T-helper 2 cell (primary cell): ENCODE results near the gene ELMO1.

Source experiments
- DNase-seq, 5 experiments: peaks; one replicate each; pipeline versions ENCODE4 v3.0.0 to v3.0.0-alpha.2; 2012 to 2022

Gene ELMO1

GRCh38 chr7:37364856-37365255 lies 83.8 kb downstream of the ELMO1 start:
- DNase-seq = no peak

GRCh38 chr7:37363536-37364491 lies 84.8 kb downstream of the ELMO1 start:
- DNase-seq = no peak

GRCh38 chr7:37362802-37363201 lies 85.9 kb downstream of the ELMO1 start:
- DNase-seq = no peak

- no peak for DNase-seq
Measured at GRCh38 chr7:37360484-37360883, 88.2 kb downstream of the ELMO1 start.

GRCh38 chr7:37359662-37360444 lies 88.8 kb downstream of the ELMO1 start:
- DNase-seq = peak in 1 of 5 experiments; percentile 47

- DNase-seq = no peak
Measured at GRCh38 chr7:37359180-37359579, 89.5 kb downstream of the ELMO1 start.

- DNase-seq = no peak
Measured at GRCh38 chr7:37357637-37357996, 91.0 kb downstream of the ELMO1 start.

- DNase-seq = no peak
Measured at GRCh38 chr7:37356911-37357636, 91.6 kb downstream of the ELMO1 start.

GRCh38 chr7:37354656-37355131 lies 94.0 kb downstream of the ELMO1 start:
- peak in 2 of 5 experiments; percentile 56 to 90 for DNase-seq

- DNase-seq = no peak
Measured at GRCh38 chr7:37353949-37354655, 94.6 kb downstream of the ELMO1 start.

- peak in 4 of 5 experiments; percentile 43 to 92 (median 63) for DNase-seq
Measured at GRCh38 chr7:37352974-37353948, 95.4 kb downstream of the ELMO1 start.

GRCh38 chr7:37352251-37352880 lies 96.3 kb downstream of the ELMO1 start:
- no peak for DNase-seq

- no peak for DNase-seq
Measured at GRCh38 chr7:37351716-37352115, 96.9 kb downstream of the ELMO1 start.

- no peak for DNase-seq
Measured at GRCh38 chr7:37349979-37350590, 98.6 kb downstream of the ELMO1 start.

GRCh38 chr7:37348982-37349381 lies 99.7 kb downstream of the ELMO1 start:
- DNase-seq = no peak

GRCh38 chr7:37346761-37347160 lies 101.9 kb downstream of the ELMO1 start:
- no peak for DNase-seq

- peak in 1 of 5 experiments; percentile 64 for DNase-seq
Measured at GRCh38 chr7:37344886-37345579, 103.6 kb downstream of the ELMO1 start.

GRCh38 chr7:37342688-37343471 lies 105.8 kb downstream of the ELMO1 start:
- DNase-seq = peak; percentile 25 to 91 (median 59)
